Measurements from ENCODE around the gene POMT1. TPM values are rescaled to one million over a fixed set of nuclear protein-coding genes. Genes with fewer than 3 reads are reported as not detected.
A peak's percentile ranks its signal among the peaks of the same experiment; 100 is the strongest.

Gene POMT1
- total RNA-seq, 2 experiments from 2014 or later: 4.7 to 27.1 TPM

DNA sequence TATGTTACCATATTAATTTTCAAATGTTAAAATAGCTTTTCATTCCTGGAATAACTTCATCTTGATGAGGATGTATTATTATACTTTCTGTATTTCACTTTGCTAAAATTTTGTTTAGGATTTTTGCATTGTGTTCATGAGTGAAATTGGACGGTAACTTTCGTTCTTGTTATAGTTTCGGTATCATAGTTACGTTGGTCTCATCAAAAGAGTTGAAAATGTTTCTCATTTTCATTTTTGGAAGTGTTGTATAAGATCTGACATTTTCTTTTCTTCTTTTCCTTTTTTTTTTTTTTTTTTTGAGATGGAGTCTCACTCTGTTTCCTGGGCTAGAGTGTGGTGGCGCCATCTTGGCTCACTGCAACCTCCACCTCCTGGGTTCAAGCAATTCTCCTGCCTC, 62.7 kb downstream of the POMT1 start:
- peaks cover 37% of the 10 kb centered on the region for H3K36me3 ChIP-seq (ENCODE audit: insufficient read depth, low read length)
- no peak for DNase-seq (ENCODE audit: low spot score)
- no peaks in the 10 kb centered on the region for H3K79me2 ChIP-seq (ENCODE audit: insufficient read depth, low read depth, low read length)
- H3K9me3 ChIP-seq (ENCODE audit: low read length): peaks cover 3% of the 10 kb centered on the region; the same call in 1 of the 2 replicates
- H2AFZ ChIP-seq (ENCODE audit: low read length): no peak overlapping the region
- no peak overlapping the region for H3K27ac ChIP-seq (ENCODE audit: low read depth, low read length, poor library complexity, severe bottlenecking)
- H3K4me1 ChIP-seq (ENCODE audit: insufficient read depth, low read length, poor library complexity, severe bottlenecking): no peaks in the 10 kb centered on the region
- no peaks in the 10 kb centered on the region for H4K20me1 ChIP-seq (ENCODE audit: insufficient read depth, low read length)
- H3K4me3 ChIP-seq (ENCODE audit: low read depth, low read length, poor library complexity, severe bottlenecking): no peak overlapping the region
- no peak for TF ChIP-seq EZH2phosphoT487 (IDR thresholded peaks at IDR 0.05; ENCODE audit: borderline replicate concordance, low read depth, low read length)
- TF ChIP-seq CTCF (conservative IDR thresholded peaks at IDR 0.05; ENCODE audit: low read length): no peak
- no peaks in the 10 kb centered on the region for H3K9me2 ChIP-seq (ENCODE audit: insufficient read depth, low read length)
- ChIA-PET POLR2A (no interaction called here), CTCF (ENCODE audit: unreplicated experiment) (interaction anchor here (0.5 kb wide), 1 partner anchor 58 kb away, joined by 3 read pairs; no protein-coding TSS in a partner anchor)
- H3K4me2 ChIP-seq (ENCODE audit: low read length): no peak overlapping the region
- BruUV-seq (replicated peaks): no TSS peak
- intact Hi-C loops (cut with micrococcal nuclease; ENCODE audit: unreplicated experiment): no loop called here

GRCh38 chr9:131566158-131566557, 63.4 kb downstream of the POMT1 start:
- no peak overlapping the region for H3K4me2 ChIP-seq (ENCODE audit: low read length)
- intact Hi-C loops (cut with micrococcal nuclease; ENCODE audit: unreplicated experiment): no loop called here
- H3K9me2 ChIP-seq (ENCODE audit: insufficient read depth, low read length): no peaks in the 10 kb centered on the region
- ChIA-PET POLR2A (no interaction called here), CTCF (ENCODE audit: unreplicated experiment) (no interaction called here)
- no peak overlapping the region for H2AFZ ChIP-seq (ENCODE audit: low read length)
- TF ChIP-seq EZH2phosphoT487 (IDR thresholded peaks at IDR 0.05; ENCODE audit: borderline replicate concordance, low read depth, low read length) (no peak), CTCF (conservative IDR thresholded peaks at IDR 0.05; ENCODE audit: low read length) (no peak)
- no peaks in the 10 kb centered on the region for H4K20me1 ChIP-seq (ENCODE audit: insufficient read depth, low read length)
- no peak overlapping the region for H3K27ac ChIP-seq (ENCODE audit: low read depth, low read length, poor library complexity, severe bottlenecking)
- DNase-seq (ENCODE audit: low spot score): no peak
- H3K9me3 ChIP-seq (ENCODE audit: low read length): no peaks in the 10 kb centered on the region; the same call in 1 of the 2 replicates
- H3K4me3 ChIP-seq (ENCODE audit: low read depth, low read length, poor library complexity, severe bottlenecking): no peak overlapping the region
- H3K79me2 ChIP-seq (ENCODE audit: insufficient read depth, low read depth, low read length): no peaks in the 10 kb centered on the region
- no peaks in the 10 kb centered on the region for H3K4me1 ChIP-seq (ENCODE audit: insufficient read depth, low read length, poor library complexity, severe bottlenecking)
- peaks cover 43% of the 10 kb centered on the region for H3K36me3 ChIP-seq (ENCODE audit: insufficient read depth, low read length)
- TSS peak; percentile 8 for BruUV-seq (replicated peaks)

DNA sequence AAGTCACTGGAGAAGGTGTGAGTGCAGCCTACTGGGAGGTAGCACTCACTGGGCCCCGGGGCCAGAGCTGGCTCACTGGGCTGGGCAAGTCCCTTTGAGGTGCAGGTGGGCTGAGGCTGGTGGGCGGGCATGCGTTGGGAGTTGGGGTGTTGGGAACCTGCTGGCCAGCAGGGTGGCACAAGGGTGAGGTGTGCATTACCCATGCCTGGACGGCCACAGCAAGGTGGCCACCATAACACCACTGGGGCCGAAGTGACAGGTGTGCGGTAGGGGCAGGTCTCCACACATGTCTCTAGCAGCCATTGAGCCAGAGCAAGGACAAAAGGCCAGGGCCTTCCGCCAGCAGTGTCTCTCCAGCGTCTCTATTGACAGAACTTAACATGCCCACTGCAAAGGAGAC, 65.2 kb downstream of the POMT1 start:
- H3K36me3 ChIP-seq (ENCODE audit: insufficient read depth, low read length): peaks cover 60% of the 10 kb centered on the region
- no TSS peak for BruUV-seq (replicated peaks)
- no peak overlapping the region for H2AFZ ChIP-seq (ENCODE audit: low read length)
- ChIA-PET POLR2A (interaction anchor here (0.7 kb wide), 1 partner anchor 18 kb away, joined by 3 read pairs; no protein-coding TSS in a partner anchor), CTCF (ENCODE audit: unreplicated experiment) (no interaction called here)
- no peaks in the 10 kb centered on the region for H3K79me2 ChIP-seq (ENCODE audit: insufficient read depth, low read depth, low read length)
- no peak for TF ChIP-seq CTCF (conservative IDR thresholded peaks at IDR 0.05; ENCODE audit: low read length)
- no peak for TF ChIP-seq EZH2phosphoT487 (IDR thresholded peaks at IDR 0.05; ENCODE audit: borderline replicate concordance, low read depth, low read length)
- no peaks in the 10 kb centered on the region for H3K4me1 ChIP-seq (ENCODE audit: insufficient read depth, low read length, poor library complexity, severe bottlenecking)
- intact Hi-C loops (cut with micrococcal nuclease; ENCODE audit: unreplicated experiment): no loop called here
- H3K9me3 ChIP-seq (ENCODE audit: low read length): no peaks in the 10 kb centered on the region; the same call in 1 of the 2 replicates
- no peak overlapping the region for H3K4me2 ChIP-seq (ENCODE audit: low read length)
- H3K4me3 ChIP-seq (ENCODE audit: low read depth, low read length, poor library complexity, severe bottlenecking): no peak overlapping the region
- no peak for DNase-seq (ENCODE audit: low spot score)
- no peak overlapping the region for H3K27ac ChIP-seq (ENCODE audit: low read depth, low read length, poor library complexity, severe bottlenecking)
- no peaks in the 10 kb centered on the region for H3K9me2 ChIP-seq (ENCODE audit: insufficient read depth, low read length)
- no peaks in the 10 kb centered on the region for H4K20me1 ChIP-seq (ENCODE audit: insufficient read depth, low read length)

Small RNA genes lying within 50 kb of the gene (small RNA-seq; reads per million reads assigned to genes)
- 0.63 reads per million, percentile 20 among the genes with 10 or more reads in this experiment for gene SNORD62A
- 1.3 reads per million, percentile 59 among the genes with 10 or more reads in this experiment for gene SNORD62B

Other genes starting within 250 kb of the POMT1 start
- 17.8 and 25.0 TPM in 2 replicates for gene FAM78A, start 226.4 kb upstream of the POMT1 start, total RNA-seq (2014; rRNA removed; shearing (Covaris generic))
- gene FAM78A, start 226.4 kb upstream of the POMT1 start, total RNA-seq (2022): 35.0 and 38.4 TPM in 2 replicates
- 0.16 and 0.46 TPM in 2 replicates for gene PLPP7, start 213.2 kb upstream of the POMT1 start, total RNA-seq (2014; rRNA removed; shearing (Covaris generic))
- 0.11 and 0.28 TPM in 2 replicates for gene PLPP7, start 213.2 kb upstream of the POMT1 start, total RNA-seq (2022)
- gene PRRC2B, start 108.8 kb upstream of the POMT1 start, total RNA-seq (2014; rRNA removed; shearing (Covaris generic)): 84.2 and 89.4 TPM in 2 replicates
- gene PRRC2B, start 108.8 kb upstream of the POMT1 start, total RNA-seq (2022): 210 and 224 TPM in 2 replicates
- gene UCK1, start 28.3 kb downstream of the POMT1 start, total RNA-seq (2014; rRNA removed; shearing (Covaris generic)): 29.0 and 32.9 TPM in 2 replicates
- 25.9 and 29.8 TPM in 2 replicates for gene UCK1, start 28.3 kb downstream of the POMT1 start, total RNA-seq (2022)
- gene PRRT1B, start 42.6 kb downstream of the POMT1 start, total RNA-seq (2014; rRNA removed; shearing (Covaris generic)): not detected in 2 replicates
- gene PRRT1B, start 42.6 kb downstream of the POMT1 start, total RNA-seq (2022): not detected in 2 replicates
- 114 and 118 TPM in 2 replicates for gene RAPGEF1, start 237.2 kb downstream of the POMT1 start, total RNA-seq (2014; rRNA removed; shearing (Covaris generic))
- 243 and 277 TPM in 2 replicates for gene RAPGEF1, start 237.2 kb downstream of the POMT1 start, total RNA-seq (2022)